ENCODE data around the gene TPRN.

TPRN gene

DNA sequence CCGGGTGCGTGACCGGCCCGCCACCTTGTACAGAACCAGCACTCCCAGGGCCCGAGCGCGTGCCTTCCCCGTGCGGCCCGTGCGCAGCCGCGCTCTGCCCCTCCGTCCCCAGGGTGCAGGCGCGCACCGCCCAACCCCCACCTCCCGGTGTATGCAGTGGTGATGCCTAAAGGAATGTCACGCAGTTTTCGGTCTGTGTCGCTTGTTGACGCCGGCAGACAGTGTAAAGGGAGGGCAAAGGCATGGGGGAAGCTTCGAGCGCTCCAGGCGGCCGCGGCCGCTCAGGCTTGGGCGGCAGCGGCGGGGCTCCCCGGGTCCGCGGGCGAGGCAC is 32.0 kb downstream of the TPRN start:
- H3K9ac ChIP-seq (ENCODE audit: low read length) = no peak overlapping the region; the same call in 1 of the 2 replicates
- H4K20me1 ChIP-seq (ENCODE audit: insufficient read depth, low read length) = no peaks in the 10 kb centered on the region
- TF ChIP-seq, protein P1, sequence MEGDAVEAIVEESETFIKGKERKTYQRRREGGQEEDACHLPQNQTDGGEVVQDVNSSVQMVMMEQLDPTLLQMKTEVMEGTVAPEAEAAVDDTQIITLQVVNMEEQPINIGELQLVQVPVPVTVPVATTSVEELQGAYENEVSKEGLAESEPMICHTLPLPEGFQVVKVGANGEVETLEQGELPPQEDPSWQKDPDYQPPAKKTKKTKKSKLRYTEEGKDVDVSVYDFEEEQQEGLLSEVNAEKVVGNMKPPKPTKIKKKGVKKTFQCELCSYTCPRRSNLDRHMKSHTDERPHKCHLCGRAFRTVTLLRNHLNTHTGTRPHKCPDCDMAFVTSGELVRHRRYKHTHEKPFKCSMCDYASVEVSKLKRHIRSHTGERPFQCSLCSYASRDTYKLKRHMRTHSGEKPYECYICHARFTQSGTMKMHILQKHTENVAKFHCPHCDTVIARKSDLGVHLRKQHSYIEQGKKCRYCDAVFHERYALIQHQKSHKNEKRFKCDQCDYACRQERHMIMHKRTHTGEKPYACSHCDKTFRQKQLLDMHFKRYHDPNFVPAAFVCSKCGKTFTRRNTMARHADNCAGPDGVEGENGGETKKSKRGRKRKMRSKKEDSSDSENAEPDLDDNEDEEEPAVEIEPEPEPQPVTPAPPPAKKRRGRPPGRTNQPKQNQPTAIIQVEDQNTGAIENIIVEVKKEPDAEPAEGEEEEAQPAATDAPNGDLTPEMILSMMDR (IDR thresholded peaks at IDR 0.05; ENCODE audit: low read length) = no peak
- TF ChIP-seq EZH2 (IDR thresholded peaks at IDR 0.05; ENCODE audit: borderline replicate concordance, low read length) = no peak
- no peaks in the 10 kb centered on the region for H3K79me2 ChIP-seq (ENCODE audit: insufficient read depth, low read length)
- H2AFZ ChIP-seq (ENCODE audit: low read length) = no peak overlapping the region
- no peaks in the 10 kb centered on the region for H3K9me3 ChIP-seq (ENCODE audit: low read length)
- H3K36me3 ChIP-seq (ENCODE audit: insufficient read depth, low read length) = no peaks in the 10 kb centered on the region
- no peaks in the 10 kb centered on the region for H3F3A ChIP-seq (ENCODE audit: insufficient read depth, low read length)
- peaks cover 10% of the 10 kb centered on the region for H3K4me1 ChIP-seq (ENCODE audit: insufficient read depth, low read length, severe bottlenecking)
- no peak overlapping the region for H3K27ac ChIP-seq (ENCODE audit: low read depth, low read length, poor library complexity, severe bottlenecking)
- H3K9me2 ChIP-seq (ENCODE audit: low read depth, low read length) = no peaks in the 10 kb centered on the region
- peaks cover 14% of the 10 kb centered on the region for H3K27me3 ChIP-seq (ENCODE audit: insufficient read depth, low read length)
- H3K4me2 ChIP-seq (ENCODE audit: low read length) = peak overlapping the region; percentile 43; the same call in 1 of the 2 replicates
- peak overlapping the region; percentile 30 for H3K4me3 ChIP-seq (ENCODE audit: low read depth, low read length, poor library complexity, severe bottlenecking)

DNA sequence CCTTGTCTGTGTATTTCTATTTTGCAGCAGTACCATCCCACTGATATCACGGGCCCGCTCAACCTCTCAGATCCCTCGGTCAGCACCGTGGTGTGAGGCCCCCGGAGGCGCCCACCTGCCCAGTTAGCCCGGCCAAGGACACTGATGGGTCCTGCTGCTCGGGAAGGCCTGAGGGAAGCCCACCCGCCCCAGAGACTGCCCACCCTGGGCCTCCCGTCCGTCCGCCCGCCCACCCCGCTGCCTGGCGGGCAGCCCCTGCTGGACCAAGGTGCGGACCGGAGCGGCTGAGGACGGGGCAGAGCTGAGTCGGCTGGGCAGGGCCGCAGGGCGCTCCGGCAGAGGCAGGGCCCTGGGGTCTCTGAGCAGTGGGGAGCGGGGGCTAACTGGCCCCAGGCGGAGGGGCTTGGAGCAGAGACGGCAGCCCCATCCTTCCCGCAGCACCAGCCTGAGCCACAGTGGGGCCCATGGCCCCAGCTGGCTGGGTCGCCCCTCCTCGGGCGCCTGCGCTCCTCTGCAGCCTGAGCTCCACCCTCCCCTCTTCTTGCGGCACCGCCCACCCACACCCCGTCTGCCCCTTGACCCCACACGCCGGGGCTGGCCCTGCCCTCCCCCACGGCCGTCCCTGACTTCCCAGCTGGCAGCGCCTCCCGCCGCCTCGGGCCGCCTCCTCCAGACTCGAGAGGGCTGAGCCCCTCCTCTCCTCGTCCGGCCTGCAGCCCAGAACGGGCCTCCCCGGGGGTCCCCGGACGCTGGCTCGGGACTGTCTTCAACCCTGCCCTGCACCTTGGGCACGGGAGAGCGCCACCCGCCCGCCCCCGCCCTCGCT is 32.6 kb downstream of the TPRN start:
- Histone ChIP-seq H3K27me3 (ENCODE audit: insufficient read depth, low read length) (peaks cover 14% of the 10 kb centered on the region), H4K20me1 (ENCODE audit: insufficient read depth, low read length) (no peaks in the 10 kb centered on the region), H3K9ac (ENCODE audit: low read length) (no peak overlapping the region), H3K36me3 (ENCODE audit: insufficient read depth, low read length) (no peaks in the 10 kb centered on the region), H2AFZ (ENCODE audit: low read length) (no peak overlapping the region), H3K4me3 (ENCODE audit: low read depth, low read length, poor library complexity, severe bottlenecking) (no peak overlapping the region), H3F3A (ENCODE audit: insufficient read depth, low read length) (no peaks in the 10 kb centered on the region), H3K4me1 (ENCODE audit: insufficient read depth, low read length, severe bottlenecking) (peaks cover 10% of the 10 kb centered on the region), H3K9me2 (ENCODE audit: low read depth, low read length) (no peaks in the 10 kb centered on the region), H3K9me3 (ENCODE audit: low read length) (no peaks in the 10 kb centered on the region), H3K4me2 (ENCODE audit: low read length) (no peak overlapping the region), H3K27ac (ENCODE audit: low read depth, low read length, poor library complexity, severe bottlenecking) (no peak overlapping the region), H3K79me2 (ENCODE audit: insufficient read depth, low read length) (no peaks in the 10 kb centered on the region)
- TF ChIP-seq, protein P1 (IDR thresholded peaks at IDR 0.05; ENCODE audit: low read length) = no peak
- TF ChIP-seq EZH2 (IDR thresholded peaks at IDR 0.05; ENCODE audit: borderline replicate concordance, low read length) = no peak

DNA sequence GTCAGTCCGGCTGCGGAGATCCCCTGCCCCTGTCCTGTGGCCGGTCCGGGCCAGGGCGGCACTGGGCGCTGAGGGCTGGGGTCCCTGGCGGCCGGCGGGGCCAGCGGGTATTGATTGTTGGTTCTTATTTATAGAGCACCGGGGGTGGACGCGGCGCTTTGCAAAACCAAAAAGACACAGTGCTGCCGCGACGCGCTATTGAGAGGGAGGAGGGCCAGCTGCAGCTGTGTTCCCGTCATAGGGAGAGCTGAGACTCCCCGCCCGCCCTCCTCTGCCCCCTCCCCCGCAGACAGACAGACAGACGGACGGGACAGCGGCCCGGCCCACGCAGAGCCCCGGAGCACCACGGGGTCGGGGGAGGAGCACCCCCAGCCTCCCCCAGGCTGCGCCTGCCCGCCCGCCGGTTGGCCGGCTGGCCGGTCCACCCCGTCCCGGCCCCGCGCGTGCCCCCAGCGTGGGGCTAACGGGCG is 33.2 kb downstream of the TPRN start:
- no peaks in the 10 kb centered on the region for H3K36me3 ChIP-seq (ENCODE audit: insufficient read depth, low read length)
- no peaks in the 10 kb centered on the region for H3K79me2 ChIP-seq (ENCODE audit: insufficient read depth, low read length)
- no peak overlapping the region for H2AFZ ChIP-seq (ENCODE audit: low read length)
- H3K27ac ChIP-seq (ENCODE audit: low read depth, low read length, poor library complexity, severe bottlenecking) = no peak overlapping the region
- H3K9me3 ChIP-seq (ENCODE audit: low read length) = no peaks in the 10 kb centered on the region
- no peak overlapping the region for H3K9ac ChIP-seq (ENCODE audit: low read length)
- H3F3A ChIP-seq (ENCODE audit: insufficient read depth, low read length) = no peaks in the 10 kb centered on the region
- no peaks in the 10 kb centered on the region for H4K20me1 ChIP-seq (ENCODE audit: insufficient read depth, low read length)
- H3K9me2 ChIP-seq (ENCODE audit: low read depth, low read length) = no peaks in the 10 kb centered on the region
- H3K4me2 ChIP-seq (ENCODE audit: low read length) = no peak overlapping the region
- TF ChIP-seq, protein P1 (IDR thresholded peaks at IDR 0.05; ENCODE audit: low read length) = no peak
- no peak for TF ChIP-seq EZH2 (IDR thresholded peaks at IDR 0.05; ENCODE audit: borderline replicate concordance, low read length)
- H3K27me3 ChIP-seq (ENCODE audit: insufficient read depth, low read length) = peaks cover 14% of the 10 kb centered on the region
- H3K4me1 ChIP-seq (ENCODE audit: insufficient read depth, low read length, severe bottlenecking) = peaks cover 10% of the 10 kb centered on the region
- H3K4me3 ChIP-seq (ENCODE audit: low read depth, low read length, poor library complexity, severe bottlenecking) = no peak overlapping the region

All from OCI-LY1 (cell line).